ENCODE data around the gene JMJD4.

The JMJD4 gene

GRCh38 chr1:227768640-227769039 lies 33.5 kb upstream of the JMJD4 start:
- no peak for FAIRE-seq

- no peak for FAIRE-seq
These were observed 33.0 kb upstream of the JMJD4 start for GRCh38 chr1:227768125-227768439.

DNA sequence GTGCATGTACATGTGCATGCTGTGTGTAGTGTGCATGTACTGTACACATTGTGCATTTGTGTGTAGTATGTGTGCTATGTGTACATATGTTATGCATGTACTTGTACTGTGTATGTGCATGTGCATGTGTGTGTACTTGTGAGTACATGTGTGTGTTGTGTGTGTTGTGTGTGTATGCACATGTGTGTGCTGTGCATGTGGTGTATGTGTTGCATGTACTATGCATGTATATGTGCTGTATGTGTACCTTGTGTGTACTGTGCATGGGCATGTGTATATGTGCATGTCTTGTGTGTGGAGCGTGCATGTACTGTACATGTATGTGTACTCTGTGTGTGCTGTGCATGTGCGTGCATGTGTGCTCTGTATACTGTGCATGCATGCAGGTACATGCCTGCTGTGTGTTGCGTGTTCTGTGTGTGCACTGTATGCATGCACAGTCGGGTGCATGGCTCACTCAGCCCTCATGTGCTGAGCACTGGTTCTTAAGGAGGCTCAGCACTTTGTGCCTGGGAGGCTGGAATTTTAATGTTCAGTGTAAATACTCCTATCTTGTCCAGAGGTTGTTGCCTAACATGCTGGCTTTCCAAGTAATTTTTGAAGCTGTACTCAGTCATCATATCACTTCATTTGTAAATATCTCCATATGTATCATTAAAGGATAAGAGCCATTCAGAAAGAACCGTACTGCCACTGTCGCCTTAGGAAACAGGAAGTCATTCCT lies 32.5 kb upstream of the JMJD4 start:
- FAIRE-seq, result no peak

DNA sequence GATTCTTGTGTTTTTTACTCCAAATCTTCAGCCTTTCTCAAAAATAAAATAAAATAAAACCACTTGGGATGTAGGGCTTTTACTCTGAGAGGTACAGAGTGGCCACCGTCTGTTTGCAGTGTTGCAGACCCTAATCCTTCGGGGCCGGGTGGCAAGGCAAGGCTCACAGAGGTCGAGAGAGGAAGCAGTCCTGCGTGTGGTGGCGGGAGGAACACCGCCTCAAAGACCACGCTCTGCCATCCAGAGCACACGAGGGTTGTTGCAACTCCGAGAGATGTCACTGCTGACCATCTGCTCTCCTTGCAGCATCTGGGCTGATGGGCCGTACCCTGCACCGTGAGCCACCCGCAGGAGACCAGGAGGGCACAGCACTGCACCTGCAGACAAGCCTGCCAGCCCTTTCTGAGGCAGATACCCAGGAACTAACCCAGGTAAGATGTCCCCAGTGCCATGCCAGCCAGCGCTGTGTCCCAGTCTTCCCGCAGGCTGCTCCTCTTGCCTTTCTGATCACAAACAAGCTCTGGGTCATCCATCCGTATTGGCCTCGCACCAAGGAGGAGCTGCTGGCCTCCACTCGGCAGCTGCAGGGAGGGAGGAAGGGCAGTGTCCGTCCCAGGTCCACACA lies 31.7 kb upstream of the JMJD4 start:
- FAIRE-seq, result no peak

- no peak for FAIRE-seq
These were observed 31.0 kb upstream of the JMJD4 start for GRCh38 chr1:227766015-227766634.

- FAIRE-seq, result no peak
These were observed 30.3 kb upstream of the JMJD4 start for GRCh38 chr1:227765261-227766014.

DNA sequence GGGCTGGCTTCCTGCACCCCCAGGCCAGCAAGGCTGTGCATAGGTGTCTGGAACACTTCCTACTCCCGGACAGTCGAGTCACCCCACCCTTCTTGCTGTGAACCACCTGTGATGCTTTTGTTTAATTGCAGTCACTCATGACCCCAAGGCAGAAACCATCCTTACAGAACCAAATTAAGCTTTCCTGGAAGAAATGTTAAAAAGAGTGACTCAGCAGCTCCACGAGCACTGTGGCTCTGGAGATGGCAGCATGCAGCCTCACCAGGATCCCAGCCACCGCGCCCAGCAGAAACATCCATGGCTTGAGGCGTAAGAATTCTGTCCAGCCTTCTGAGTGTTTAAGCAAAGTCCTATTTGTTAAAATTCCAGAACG lies 28.9 kb upstream of the JMJD4 start:
- no peak for FAIRE-seq

GRCh38 chr1:227763246-227764018 lies 28.3 kb upstream of the JMJD4 start:
- FAIRE-seq, result no peak

- no peak for FAIRE-seq
These were observed 27.3 kb upstream of the JMJD4 start for GRCh38 chr1:227762231-227762911.

DNA sequence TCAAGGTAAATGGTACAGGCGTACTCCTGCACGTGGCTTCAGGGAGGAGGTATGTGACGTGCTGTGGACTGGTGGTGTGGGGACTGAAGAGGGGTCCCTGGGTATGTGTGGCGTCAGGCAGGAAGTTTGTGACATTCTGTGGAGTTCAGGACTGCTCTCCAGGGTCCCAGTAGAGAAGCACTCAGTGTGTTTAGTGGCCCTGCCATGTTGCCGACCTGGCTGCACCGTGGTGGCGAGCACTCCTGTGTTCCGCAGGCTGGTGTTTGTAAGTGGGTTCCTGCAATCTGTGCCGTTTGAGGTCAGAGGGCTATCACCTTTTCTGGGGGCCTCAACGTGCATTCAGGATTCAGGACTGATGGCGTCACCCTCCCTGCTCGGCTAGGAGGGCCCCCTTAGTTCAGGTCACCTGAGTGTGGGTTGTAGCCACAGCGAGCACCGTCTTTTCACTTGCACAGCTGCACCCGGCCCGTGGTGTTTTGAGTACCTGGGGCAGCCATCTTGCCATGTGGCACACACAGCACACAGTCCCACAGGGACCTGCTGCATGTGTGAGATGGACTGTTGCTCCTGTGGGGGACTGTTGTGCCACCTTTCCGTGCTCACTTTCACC lies 26.6 kb upstream of the JMJD4 start:
- no peak for FAIRE-seq

DNA sequence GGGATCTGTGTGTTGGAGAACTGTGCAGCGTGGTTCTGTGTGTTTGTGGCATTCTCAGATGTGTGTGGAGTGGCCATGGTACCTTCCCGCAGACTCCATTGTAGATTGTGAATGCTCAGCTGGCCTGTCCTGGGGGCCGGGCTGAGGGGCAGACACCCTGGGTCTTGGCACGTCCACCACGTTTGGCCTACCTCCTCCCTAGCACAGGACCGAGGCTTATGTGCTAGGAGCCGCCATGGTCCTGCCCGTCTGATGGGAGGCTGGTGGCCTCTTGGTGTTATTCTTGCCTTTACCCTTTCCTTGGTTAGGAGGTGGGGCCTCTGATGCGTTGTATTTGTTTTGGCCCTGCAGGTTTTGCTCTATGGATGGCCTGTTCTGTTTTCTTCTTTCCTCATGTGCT lies 25.3 kb upstream of the JMJD4 start:
- FAIRE-seq, result no peak

GRCh38 chr1:227759341-227760300 lies 24.5 kb upstream of the JMJD4 start:
- FAIRE-seq, result no peak

DNA sequence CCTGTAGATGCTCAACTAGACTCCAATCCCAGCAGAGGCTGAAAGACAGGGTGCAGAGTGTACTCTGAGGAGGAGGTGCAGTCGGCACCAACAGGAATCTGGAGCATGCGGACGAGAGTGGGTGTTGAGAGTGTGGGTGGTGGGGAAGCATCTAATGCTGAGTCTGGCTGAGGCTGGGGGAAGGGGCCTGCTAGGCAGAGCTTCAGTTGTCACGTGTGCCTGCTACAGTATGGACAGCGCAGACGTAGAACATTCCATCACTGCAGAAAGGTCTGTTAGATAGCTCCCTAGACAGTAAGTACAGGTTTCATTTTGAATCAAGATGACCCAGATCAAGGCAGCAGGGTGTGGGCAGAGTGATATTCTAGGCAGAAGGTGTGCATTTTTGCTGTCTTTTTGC lies 23.3 kb upstream of the JMJD4 start:
- FAIRE-seq, result no peak

DNA sequence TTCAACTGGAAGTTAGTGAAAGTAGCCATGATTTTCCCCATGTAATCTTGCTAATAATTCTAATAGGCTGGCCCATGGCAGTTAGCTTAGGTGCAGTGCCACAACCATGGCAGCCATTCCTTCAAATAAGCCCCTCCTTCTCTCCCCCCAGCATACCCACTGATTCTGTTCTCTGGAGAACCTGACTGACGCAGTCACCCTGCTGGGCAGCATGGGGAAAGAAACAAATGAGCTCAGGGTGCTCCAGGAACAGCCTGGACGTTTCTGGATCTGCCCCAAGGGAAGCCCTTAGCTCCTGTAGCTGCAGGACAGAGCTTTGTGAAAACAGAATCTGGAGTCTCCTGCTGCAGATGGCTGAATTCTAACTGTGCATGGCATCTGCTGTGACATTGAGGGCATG lies 22.7 kb upstream of the JMJD4 start:
- FAIRE-seq, result no peak

DNA sequence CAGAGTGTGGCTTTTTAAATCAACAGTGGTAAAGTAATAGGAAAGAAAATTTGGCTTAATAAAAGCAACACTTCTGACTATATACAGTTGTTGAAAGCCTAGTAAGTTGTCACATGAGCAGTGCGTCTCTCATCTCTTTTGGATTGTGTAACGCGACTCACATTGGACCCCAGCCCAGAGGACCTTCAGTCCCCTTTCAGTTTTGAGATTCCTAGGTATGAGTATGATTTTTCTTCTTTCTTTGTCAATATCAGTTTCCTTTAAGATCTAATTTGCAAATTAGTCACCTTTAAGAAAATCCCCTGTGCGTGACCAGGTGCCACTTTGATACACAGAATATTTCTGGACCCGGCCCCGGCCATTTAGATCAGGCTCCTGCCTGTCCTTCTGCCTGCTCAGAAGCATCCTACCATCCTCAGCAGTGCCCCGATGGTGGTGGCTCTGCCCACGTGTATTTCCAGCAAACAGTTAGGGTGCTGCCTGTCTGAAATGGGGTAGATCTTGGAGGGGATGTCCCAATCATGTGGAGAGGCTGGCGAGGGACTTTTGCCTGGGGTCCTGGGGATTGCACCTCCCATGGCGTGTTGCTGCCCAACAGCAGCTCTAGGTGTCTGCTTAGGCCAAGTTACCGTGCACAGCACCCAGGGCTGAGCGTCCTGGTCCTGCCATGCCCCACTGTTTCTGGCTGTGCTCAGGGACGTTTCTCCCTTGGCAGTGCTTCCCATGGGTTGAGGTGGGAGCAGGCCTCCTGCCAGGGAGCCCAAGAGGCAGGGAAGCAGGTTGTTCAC lies 21.3 kb upstream of the JMJD4 start:
- FAIRE-seq, result no peak

DNA sequence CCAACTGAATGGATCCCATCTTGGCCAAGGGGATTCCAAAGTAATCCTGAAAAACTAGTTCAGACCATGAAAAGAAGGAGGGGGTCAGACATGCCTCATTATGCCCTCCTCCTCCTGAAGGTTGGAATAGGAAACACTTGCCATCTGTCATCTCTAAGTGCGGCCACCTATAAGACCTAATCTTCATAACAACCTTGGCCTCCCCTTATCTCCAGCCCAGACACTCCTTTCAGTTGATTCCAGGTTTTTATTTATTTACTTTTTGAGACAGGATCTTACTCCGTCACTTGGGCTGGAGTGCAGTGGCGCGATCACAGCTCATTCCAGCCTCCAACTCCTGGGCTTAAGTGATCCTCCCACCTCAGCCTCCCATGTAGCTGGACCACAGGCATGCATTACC lies 19.9 kb upstream of the JMJD4 start:
- no peak for FAIRE-seq

DNA sequence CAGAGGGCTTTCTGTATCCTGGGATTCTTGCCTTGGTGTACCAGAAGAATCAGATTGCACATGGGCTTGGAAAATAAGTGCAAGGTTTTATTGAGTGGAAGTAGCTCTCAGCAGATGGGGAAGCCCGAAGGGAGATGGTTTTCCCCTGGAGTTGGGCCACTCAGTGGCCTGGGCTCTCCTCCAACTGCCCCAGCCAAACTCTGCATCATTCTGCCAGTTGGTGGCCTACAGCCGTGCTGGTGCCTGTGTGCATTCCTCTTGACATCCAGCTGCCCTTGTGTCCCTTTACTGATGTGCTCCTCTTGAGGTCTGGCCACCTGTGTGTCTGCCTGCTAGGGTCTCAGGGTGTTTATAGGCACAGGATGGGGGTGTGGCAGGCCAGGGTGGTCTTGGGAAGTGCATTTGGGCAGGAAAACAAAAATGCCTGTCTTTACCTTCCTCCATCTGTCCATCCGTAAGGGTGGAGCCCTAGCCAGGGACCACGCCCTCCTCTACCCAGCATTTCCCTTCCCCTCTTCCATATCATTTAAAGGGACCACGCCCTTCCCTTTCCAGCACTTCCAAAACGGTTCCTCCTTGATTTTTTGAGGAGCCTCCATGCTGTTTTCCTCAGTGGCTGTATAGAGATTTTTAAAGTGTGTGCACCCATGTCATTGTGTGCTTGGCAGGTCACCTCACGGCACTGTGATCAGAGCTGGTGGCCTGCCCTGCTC lies 19.1 kb upstream of the JMJD4 start:
- FAIRE-seq, result no peak

DNA sequence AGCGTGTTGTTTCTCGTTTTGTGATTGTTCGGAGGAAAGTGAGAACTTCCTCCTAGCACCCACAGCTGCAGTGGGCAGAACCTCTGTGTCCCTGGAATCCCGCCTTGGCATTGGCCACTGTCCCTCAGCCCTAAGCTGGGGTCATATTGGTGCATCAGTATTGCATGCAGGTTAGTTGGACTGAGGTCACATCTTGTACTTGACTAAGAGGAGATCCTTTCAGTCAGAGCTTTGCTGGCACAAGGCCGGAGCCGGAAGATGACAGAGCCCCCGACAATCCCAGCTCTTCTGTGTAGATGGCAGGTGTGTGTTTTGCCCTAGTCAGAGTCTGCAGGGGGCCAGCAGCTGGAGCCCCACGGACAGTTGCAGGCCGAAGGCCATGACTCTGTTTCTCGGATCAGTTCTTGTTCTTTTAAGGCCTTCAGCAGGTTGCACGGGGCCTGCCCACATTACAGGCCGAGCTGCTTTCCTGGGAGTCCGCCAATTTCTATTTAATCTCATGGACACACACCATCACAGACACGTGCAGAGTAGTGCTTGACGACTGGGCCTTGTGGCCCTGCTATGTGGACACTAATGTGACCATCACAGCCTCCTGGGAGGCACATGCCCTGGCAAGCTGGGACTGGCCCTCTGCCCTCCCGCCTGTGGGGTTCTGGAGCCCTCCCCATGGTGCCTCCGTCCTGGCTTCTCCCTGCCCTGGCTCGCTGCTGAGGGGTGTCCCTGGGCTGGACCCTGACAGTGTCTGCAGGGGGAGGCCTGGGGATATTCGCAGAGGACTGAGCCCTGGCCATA lies 15.0 kb upstream of the JMJD4 start:
- FAIRE-seq, result no peak

Measured in G401.6 (cell line).